Stimulated activated naive CD4-positive, alpha-beta T cell (primary cell): ENCODE data around the gene IFNW1.

Source experiments
- DNase-seq, 6 experiments: peaks; one replicate each; lab custom pipeline; 2025; lab: John Stamatoyannopoulos, UW

The IFNW1 gene

GRCh38 chr9:21110708-21111576 is 30.7 kb downstream of the IFNW1 start:
- peak in 3 of 6 experiments; percentile 32 to 73 (median 64) for DNase-seq

GRCh38 chr9:21104787-21105186 is 36.8 kb downstream of the IFNW1 start:
- no peak for DNase-seq

DNA sequence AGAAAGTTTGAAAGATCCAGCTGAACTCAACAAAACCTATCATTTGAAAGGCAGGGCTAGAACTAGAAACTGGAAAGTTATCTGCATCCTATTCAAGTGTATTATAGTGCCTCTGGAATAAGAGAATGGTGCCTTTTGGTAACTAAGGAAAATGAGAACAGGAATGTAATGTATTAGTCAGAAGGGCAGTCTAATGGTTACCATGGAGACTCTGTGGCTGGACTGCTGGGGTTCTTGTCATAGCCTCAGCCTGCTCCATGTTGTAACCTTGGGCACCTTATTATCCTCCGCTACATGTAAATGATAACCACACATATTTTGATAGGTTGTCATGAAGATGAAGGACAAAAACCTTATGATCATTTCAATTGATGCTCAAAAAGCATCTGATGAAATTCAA is 39.3 kb downstream of the IFNW1 start:
- DNase-seq, result no peak

- no peak for DNase-seq
These were observed 43.8 kb downstream of the IFNW1 start for GRCh38 chr9:21097817-21098216.

DNA sequence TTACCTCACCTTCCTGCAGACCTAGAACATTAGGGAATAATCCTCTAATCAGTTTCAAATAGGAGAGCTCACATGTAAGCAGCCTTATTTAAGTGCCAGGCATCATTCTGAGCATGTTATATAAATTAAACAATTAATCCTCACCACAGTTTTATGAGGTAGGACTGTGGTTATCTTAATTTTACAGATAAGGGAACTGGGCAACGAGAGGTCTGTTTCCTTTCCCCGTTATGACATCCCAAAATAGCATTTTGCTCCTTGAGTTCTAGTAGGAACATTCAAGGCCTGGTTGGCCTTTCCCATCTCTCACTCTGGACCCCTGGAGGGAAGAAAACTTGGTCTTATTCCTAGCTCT is 44.8 kb downstream of the IFNW1 start:
- no peak for DNase-seq

GRCh38 chr9:21096172-21096900 is 45.3 kb downstream of the IFNW1 start:
- peak in 4 of 6 experiments; percentile 21 to 59 (median 50) for DNase-seq

DNA sequence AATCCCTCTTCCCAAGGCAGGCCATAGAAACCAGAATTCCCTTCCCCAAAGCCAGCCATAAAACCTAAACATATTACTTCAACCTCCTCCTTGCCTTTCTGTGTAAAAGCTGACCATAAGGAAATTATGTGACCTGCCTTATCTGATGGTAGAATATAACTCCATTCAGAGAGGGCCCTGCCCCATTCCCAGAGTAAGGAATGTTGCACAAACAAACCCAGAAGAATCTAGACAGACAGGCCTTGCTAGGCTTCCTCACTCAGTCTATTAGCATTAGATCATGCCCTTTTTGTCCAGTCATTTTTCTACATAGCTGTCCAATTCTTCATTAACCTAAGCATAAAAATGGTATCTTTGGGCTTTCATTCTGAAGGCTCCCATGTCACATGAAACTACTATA is 46.1 kb downstream of the IFNW1 start:
- no peak for DNase-seq
